Kidney epithelial cell (primary cell): ENCODE results near the gene CDYL. TPM values are rescaled to one million over a fixed set of nuclear protein-coding genes. Genes with fewer than 3 reads are reported as not detected.

ENCODE experiments used
- DNase-seq: peaks from one replicate; pipeline ENCODE4 v3.0.0-alpha.2; 2010; ENCODE audit warnings: low read depth
- H3K27me3 ChIP-seq: 2 replicates; pipeline ENCODE4 v1.6.0; 2011; ENCODE audit warnings: low read length; ENCODE audit not compliant: control insufficient read depth, insufficient read depth
- H3K36me3 ChIP-seq: 2 replicates; pipeline ENCODE4 v1.5.1; 2011; ENCODE audit warnings: low read length; ENCODE audit not compliant: control insufficient read depth, insufficient read depth
- H3K4me3 ChIP-seq: 2 replicates; pipeline ENCODE4 v1.5.1; 2011; ENCODE audit warnings: low read depth, mild to moderate bottlenecking, control low read depth, low read length
- CTCF ChIP-seq: IDR thresholded peaks from 2 replicates; pipeline ENCODE4 v1.5.1; 2011; ENCODE audit warnings: mild to moderate bottlenecking, moderate library complexity, low read length, control low read depth, inconsistent platforms; ENCODE audit not compliant: insufficient read depth, poor library complexity, severe bottlenecking
- total RNA-seq: library from RNA; depleted of rRNA; stranded (reverse); fragments of >200 nt; gene quantifications from 2 replicates; pipeline ENCODE4 v1.2.3, GENCODE V29; 2015

CDYL gene
- total RNA-seq, 1 donor from 2014 or later, result 46.7 TPM

- Histone ChIP-seq H3K4me3 (no peak overlapping the region), H3K36me3 (peaks cover 1% of the 10 kb centered on the region), H3K27me3 (no peaks in the 10 kb centered on the region)
- TF ChIP-seq CTCF, result no peak
- no peak for DNase-seq
Measured at GRCh38 chr6:4957521-4958231, 181.5 kb downstream of the CDYL start.

- no peak for DNase-seq
- H3K27me3 ChIP-seq, result no peaks in the 10 kb centered on the region
- H3K36me3 ChIP-seq, result peaks cover 1% of the 10 kb centered on the region
- no peak overlapping the region for H3K4me3 ChIP-seq
- no peak for TF ChIP-seq CTCF
Measured at GRCh38 chr6:4958624-4959023, 182.4 kb downstream of the CDYL start.

- Histone ChIP-seq H3K4me3 (no peak overlapping the region), H3K36me3 (no peaks in the 10 kb centered on the region), H3K27me3 (no peaks in the 10 kb centered on the region)
- DNase-seq, result no peak
- no peak for TF ChIP-seq CTCF
Measured at GRCh38 chr6:4961322-4962168, 185.3 kb downstream of the CDYL start.

- Histone ChIP-seq H3K36me3 (no peaks in the 10 kb centered on the region), H3K27me3 (no peaks in the 10 kb centered on the region), H3K4me3 (no peak overlapping the region)
- DNase-seq, result no peak
- TF ChIP-seq CTCF, result no peak
Measured at GRCh38 chr6:4962905-4963304, 186.7 kb downstream of the CDYL start.

GRCh38 chr6:4964675-4965561 is 188.7 kb downstream of the CDYL start:
- DNase-seq, result no peak
- TF ChIP-seq CTCF, result no peak
- no peaks in the 10 kb centered on the region for H3K27me3 ChIP-seq
- H3K4me3 ChIP-seq, result no peak overlapping the region
- no peaks in the 10 kb centered on the region for H3K36me3 ChIP-seq
